Peyer's patch (tissue), 4 donors: Measurements from ENCODE around the gene TPP1.

Experiments used
- POLR2A ChIP-seq, 2 donors: fragments of 450-650 bp; IDR thresholded peaks; one replicate each; pipeline ENCODE4 v1.5.1; 2017; ENCODE audit warnings: antibody characterized with exemption in 2 of 2, mild to moderate bottlenecking in 2 of 2, moderate library complexity in 2 of 2
- TF ChIP-seq, protein P1 (sequence below), 6 experiments: fragments of 450-650 bp in 4 of 6; fragments of 200-600 bp in 2 of 6; sonication (generic) in 1 of 6; IDR thresholded peaks; one replicate each; pipeline ENCODE4 v1.5.1; 2017 to 2019; ENCODE audit warnings: antibody characterized with exemption in 6 of 6, mild to moderate bottlenecking in 3 of 6, moderate library complexity in 1 of 6

DNA sequence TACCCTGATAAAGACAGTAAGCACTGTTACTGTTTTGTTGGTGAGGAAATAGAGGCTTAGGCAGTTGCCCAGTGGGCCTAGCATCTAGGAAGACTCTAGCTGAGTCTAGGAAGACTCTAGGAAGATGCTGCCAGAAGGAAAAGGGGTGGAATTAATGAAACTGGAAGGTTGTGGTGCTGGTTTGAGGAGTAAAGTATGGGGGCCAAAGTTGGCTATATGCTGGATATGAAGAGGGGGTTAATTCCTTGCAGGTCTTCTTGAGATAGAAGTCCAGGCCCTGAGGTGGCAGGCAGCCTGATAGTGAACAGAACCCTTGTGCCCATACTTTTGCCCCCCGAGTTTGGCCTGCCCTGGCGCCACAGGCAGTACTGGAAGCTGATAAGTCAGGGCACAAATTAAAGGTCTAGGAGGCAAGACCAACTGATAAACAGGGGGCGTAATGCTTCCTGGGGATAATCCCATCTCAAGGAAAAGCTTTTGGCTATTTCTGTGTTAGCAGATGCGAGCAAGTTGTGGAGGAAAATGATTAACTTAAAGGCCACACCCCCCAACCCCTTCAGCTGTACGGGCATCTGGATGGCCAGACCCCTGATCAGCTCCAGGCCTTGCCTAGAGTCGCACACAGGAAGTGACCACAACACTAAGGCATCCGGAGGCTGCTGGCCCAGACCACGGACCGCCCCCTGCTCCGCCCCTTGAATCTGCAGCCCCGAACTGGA is 12.6 kb downstream of the TPP1 start:
- TF ChIP-seq, protein P1, sequence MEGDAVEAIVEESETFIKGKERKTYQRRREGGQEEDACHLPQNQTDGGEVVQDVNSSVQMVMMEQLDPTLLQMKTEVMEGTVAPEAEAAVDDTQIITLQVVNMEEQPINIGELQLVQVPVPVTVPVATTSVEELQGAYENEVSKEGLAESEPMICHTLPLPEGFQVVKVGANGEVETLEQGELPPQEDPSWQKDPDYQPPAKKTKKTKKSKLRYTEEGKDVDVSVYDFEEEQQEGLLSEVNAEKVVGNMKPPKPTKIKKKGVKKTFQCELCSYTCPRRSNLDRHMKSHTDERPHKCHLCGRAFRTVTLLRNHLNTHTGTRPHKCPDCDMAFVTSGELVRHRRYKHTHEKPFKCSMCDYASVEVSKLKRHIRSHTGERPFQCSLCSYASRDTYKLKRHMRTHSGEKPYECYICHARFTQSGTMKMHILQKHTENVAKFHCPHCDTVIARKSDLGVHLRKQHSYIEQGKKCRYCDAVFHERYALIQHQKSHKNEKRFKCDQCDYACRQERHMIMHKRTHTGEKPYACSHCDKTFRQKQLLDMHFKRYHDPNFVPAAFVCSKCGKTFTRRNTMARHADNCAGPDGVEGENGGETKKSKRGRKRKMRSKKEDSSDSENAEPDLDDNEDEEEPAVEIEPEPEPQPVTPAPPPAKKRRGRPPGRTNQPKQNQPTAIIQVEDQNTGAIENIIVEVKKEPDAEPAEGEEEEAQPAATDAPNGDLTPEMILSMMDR (IDR thresholded peaks at IDR 0.05), result no peak
- no peak for TF ChIP-seq POLR2A (IDR thresholded peaks at IDR 0.05)
